ENCODE results near the gene UROS. TPM values are rescaled to one million over a fixed set of nuclear protein-coding genes. Genes with fewer than 3 reads are reported as not detected.

Gene UROS
- total RNA-seq, result 49.4 TPM

- peak; percentile 89 for DNase-seq (ENCODE audit: low spot score)
These were observed at the start of gene UROS, which contains the start of gene BCCIP for GRCh38 chr10:125822878-125823662. TSS of gene UROS (minus strand) at chr10:125823258. CDS start at chr10:125816499, 6,759 bp downstream. TSS of gene BCCIP (plus strand) at chr10:125823546. CDS start at chr10:125823558, 12 bp downstream.

- no peak for DNase-seq (ENCODE audit: low spot score)
These were observed 48.3 kb upstream of the UROS start for GRCh38 chr10:125871338-125871737.

- no peak for DNase-seq (ENCODE audit: low spot score)
These were observed 45.4 kb upstream of the UROS start for GRCh38 chr10:125868372-125868975.

GRCh38 chr10:125866421-125867029, 43.5 kb upstream of the UROS start:
- DNase-seq (ENCODE audit: low spot score), result no peak

- no peak for DNase-seq (ENCODE audit: low spot score)
These were observed 42.1 kb upstream of the UROS start for GRCh38 chr10:125865120-125865519.

- DNase-seq (ENCODE audit: low spot score), result no peak
These were observed 36.2 kb upstream of the UROS start for GRCh38 chr10:125859128-125859817.

GRCh38 chr10:125857185-125857760, 34.2 kb upstream of the UROS start:
- DNase-seq (ENCODE audit: low spot score), result no peak

- no peak for DNase-seq (ENCODE audit: low spot score)
These were observed 29.4 kb upstream of the UROS start for GRCh38 chr10:125852487-125852886.

- DNase-seq (ENCODE audit: low spot score), result no peak
These were observed 28.0 kb upstream of the UROS start for GRCh38 chr10:125850766-125851731.

GRCh38 chr10:125849448-125849847, 26.4 kb upstream of the UROS start:
- no peak for DNase-seq (ENCODE audit: low spot score)

GRCh38 chr10:125848857-125849256, 25.8 kb upstream of the UROS start:
- DNase-seq (ENCODE audit: low spot score), result no peak

- no peak for DNase-seq (ENCODE audit: low spot score)
These were observed 25.3 kb upstream of the UROS start for GRCh38 chr10:125848371-125848770.

GRCh38 chr10:125846894-125847293, 23.8 kb upstream of the UROS start:
- DNase-seq (ENCODE audit: low spot score), result no peak

- DNase-seq (ENCODE audit: low spot score), result no peak
These were observed 22.6 kb upstream of the UROS start for GRCh38 chr10:125845617-125846016.

GRCh38 chr10:125844751-125845221, 21.7 kb upstream of the UROS start:
- DNase-seq (ENCODE audit: low spot score), result no peak

- DNase-seq (ENCODE audit: low spot score), result no peak
These were observed 20.7 kb upstream of the UROS start for GRCh38 chr10:125843603-125844329.

GRCh38 chr10:125840955-125841354, 17.9 kb upstream of the UROS start:
- DNase-seq (ENCODE audit: low spot score), result no peak

- DNase-seq (ENCODE audit: low spot score), result no peak
These were observed 17.3 kb upstream of the UROS start for GRCh38 chr10:125840406-125840805.

GRCh38 chr10:125838802-125839575, 15.9 kb upstream of the UROS start:
- DNase-seq (ENCODE audit: low spot score), result no peak
